ENCODE measurements around the gene HUS1B. TPM values are rescaled to one million over a fixed set of nuclear protein-coding genes. Genes with fewer than 3 reads are reported as not detected.

HUS1B gene
- total and polyA plus RNA-seq, 9 donors = 0.46 to 3.6 (median 1.00) TPM; not detected in 1

GRCh38 chr6:642805-643204 is 14.1 kb downstream of the HUS1B start:
- intact Hi-C loops (cut with DNase I) = no loop called here
- TF ChIP-seq POLR2A (IDR thresholded peaks at IDR 0.05) (no peak), EP300 (IDR thresholded peaks at IDR 0.05) (no peak), CTCF (IDR thresholded peaks at IDR 0.05) (no peak)
- DNase-seq = no peak
- Histone ChIP-seq H3K4me3 (no peak overlapping the region), H3K4me1 (ENCODE audit: insufficient read depth) (peaks cover 2% of the 10 kb centered on the region), H3K9me3 (no peaks in the 10 kb centered on the region), H3K27me3 (no peaks in the 10 kb centered on the region), H3K36me3 (no peaks in the 10 kb centered on the region), H3K27ac (no peak overlapping the region)

GRCh38 chr6:641225-641985 is 15.5 kb downstream of the HUS1B start:
- no peaks in the 10 kb centered on the region for H3K9me3 ChIP-seq
- H3K4me1 ChIP-seq (ENCODE audit: insufficient read depth) = peaks cover 2% of the 10 kb centered on the region
- H3K27me3 ChIP-seq = no peaks in the 10 kb centered on the region
- H3K36me3 ChIP-seq = no peaks in the 10 kb centered on the region
- WGBS, 3 donors = 96 to 99% (median 98%) methylated on average over 8 of the region's 8 CpGs
- no peak for DNase-seq
- TF ChIP-seq EP300 (IDR thresholded peaks at IDR 0.05) = no peak
- no peak for TF ChIP-seq CTCF (IDR thresholded peaks at IDR 0.05)
- no peak for TF ChIP-seq POLR2A (IDR thresholded peaks at IDR 0.05)
- H3K4me3 ChIP-seq = no peak overlapping the region
- intact Hi-C loops (cut with DNase I) = no loop called here
- H3K27ac ChIP-seq = no peak overlapping the region

- Histone ChIP-seq H3K9me3 (no peaks in the 10 kb centered on the region), H3K27ac (no peak overlapping the region), H3K36me3 (no peaks in the 10 kb centered on the region), H3K27me3 (no peaks in the 10 kb centered on the region), H3K4me1 (ENCODE audit: insufficient read depth) (no peaks in the 10 kb centered on the region), H3K4me3 (no peak overlapping the region)
- whole genome bisulfite sequencing, 3 donors = 67 to 75% (median 69%) methylated on average over 5 of the region's 5 CpGs
- DNase-seq = no peak
- intact Hi-C loops (cut with DNase I) = no loop called here
- TF ChIP-seq POLR2A (IDR thresholded peaks at IDR 0.05) = no peak
- no peak for TF ChIP-seq CTCF (IDR thresholded peaks at IDR 0.05)
- no peak for TF ChIP-seq EP300 (IDR thresholded peaks at IDR 0.05)
Measured at GRCh38 chr6:636488-636887, 20.4 kb downstream of the HUS1B start.

GRCh38 chr6:635233-635632 is 21.7 kb downstream of the HUS1B start:
- intact Hi-C loops (cut with DNase I) = no loop called here
- DNase-seq = no peak
- WGBS, 3 donors = 92 to 95% (median 92%) methylated on average over 5 of the region's 5 CpGs
- H3K4me3 ChIP-seq = no peak overlapping the region
- H3K36me3 ChIP-seq = no peaks in the 10 kb centered on the region
- no peak overlapping the region for H3K27ac ChIP-seq
- H3K4me1 ChIP-seq (ENCODE audit: insufficient read depth) = no peaks in the 10 kb centered on the region
- no peaks in the 10 kb centered on the region for H3K27me3 ChIP-seq
- TF ChIP-seq CTCF (IDR thresholded peaks at IDR 0.05) (no peak), POLR2A (IDR thresholded peaks at IDR 0.05) (no peak), EP300 (IDR thresholded peaks at IDR 0.05) (no peak)
- no peaks in the 10 kb centered on the region for H3K9me3 ChIP-seq
